IPS DF 19.7 (cell line): ENCODE results near the gene NOL12.
A peak's percentile ranks its signal among the peaks of the same experiment; 100 is the strongest.
"Not testable (repeated sequence)": the region's sequence is repeated elsewhere in the genome, so short reads cannot be mapped to it uniquely, and the experiment has no call there.

ENCODE experiments used
- DNase-seq: peaks from one replicate; pipeline ENCODE4 v3.0.0-alpha.2; 2013; ENCODE audit warnings: low read depth, low spot score

NOL12 gene

DNA sequence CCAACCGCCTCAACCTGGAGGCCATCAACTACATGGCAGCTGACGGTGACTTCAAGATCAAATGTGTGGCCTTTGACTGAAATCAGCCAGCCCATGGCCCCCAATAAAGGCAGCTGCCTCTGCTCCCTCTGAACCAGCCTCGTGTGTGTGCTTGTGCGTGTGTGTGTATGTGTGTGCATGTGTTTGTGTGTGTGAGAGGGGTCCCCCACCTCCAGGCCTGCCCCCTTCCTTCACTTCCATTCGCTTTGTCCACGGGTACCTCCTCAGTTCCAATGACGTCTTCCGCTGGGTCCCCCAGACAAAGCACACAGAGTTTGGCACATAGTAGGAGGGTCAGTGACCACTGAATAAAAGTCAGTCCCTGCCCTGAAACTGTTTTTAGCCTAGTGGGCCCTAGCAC lies 6.5 kb upstream of the NOL12 start:
- no peak for DNase-seq

DNA sequence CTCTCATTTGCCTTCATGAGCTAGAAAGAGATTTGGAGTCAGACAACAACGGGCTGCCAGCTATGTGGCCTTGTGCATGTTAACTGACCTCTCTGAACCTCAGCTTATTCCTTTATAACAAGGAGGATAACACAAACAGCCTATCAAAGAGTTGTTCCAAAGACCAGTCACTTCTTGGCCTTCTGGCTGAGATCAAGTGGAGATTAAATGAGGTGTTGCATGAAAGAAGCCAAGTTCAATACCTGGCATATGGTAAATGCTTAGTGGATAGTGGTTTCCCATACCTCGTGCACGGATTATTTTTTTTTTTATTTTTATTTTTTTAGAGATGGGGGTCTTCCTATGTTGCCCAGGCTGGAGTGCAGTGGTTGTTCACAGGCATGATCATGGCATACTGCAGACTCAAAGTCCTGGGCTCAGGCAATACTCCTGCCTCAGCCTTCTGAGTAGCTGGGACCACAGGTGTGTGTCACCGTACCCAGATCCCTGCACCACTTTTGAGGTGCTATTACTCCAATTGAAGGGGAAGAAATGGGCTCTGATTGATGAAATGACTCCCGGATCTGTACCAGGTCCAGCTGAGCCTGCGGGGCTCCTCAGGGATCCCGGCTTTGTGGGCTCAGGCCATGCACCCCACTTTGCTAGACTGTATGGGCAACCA lies 5.8 kb upstream of the NOL12 start:
- no peak for DNase-seq

DNA sequence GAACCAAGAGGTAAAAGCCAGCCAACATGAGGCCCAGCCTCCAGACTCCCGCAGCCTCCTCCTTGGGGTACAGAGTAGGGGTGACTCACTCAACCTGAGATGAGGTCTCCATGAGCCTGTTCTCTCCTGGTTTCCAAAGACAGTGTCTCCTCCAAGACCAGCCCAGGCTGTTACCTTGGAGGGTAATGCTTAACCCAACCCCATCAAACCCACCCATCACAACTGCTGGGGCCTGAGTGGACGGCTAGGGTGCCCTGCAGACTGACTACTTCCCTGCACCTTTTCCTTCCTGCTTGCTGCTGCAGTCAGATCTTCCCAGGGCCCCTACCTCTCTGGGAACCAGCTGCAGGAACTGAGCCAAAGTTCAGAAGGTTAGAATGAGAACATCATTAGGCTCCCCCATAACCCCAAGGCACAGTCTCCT lies 5.1 kb upstream of the NOL12 start:
- no peak for DNase-seq

GRCh38 chr22:37681556-37682049 lies 4.5 kb upstream of the NOL12 start:
- no peak for DNase-seq

DNA sequence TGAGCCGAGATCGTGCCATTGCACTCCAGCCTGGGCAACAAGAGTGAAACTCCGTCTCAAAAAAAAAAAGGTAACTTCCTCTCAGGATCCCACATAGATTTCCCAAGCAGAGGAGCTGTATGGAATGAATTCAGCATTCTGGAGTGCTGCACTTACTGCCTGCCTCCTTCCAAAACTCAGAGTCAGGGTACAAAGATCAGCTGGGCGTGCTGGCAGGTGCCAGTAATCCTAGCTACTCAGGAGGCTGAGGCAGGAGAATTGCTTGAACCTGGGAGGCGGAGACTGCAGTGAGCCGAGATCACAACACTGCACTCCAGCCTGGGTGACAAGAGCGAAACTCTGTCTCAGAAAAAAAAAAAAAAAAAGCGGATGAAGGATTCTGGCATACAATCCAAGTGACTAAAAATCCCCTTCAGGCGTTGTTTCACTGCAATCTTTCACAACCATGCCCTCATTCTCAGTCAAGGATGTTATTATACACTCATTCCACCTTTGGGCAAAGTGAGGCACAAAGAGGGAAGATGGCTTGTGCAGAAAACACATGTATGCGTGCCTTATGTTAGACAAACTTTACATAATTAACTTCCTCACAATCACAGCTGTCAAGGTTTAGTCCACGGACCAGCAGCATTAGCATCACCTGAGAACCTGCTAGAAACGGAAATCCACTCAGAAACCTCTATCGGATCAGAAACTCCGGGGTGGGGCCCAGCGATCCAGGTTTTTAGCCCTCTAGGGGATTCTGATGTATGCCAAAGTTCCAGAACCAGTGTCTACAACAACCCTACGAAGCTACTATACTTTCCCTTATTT lies 1.1 kb upstream of the NOL12 start:
- no peak for DNase-seq

DNA sequence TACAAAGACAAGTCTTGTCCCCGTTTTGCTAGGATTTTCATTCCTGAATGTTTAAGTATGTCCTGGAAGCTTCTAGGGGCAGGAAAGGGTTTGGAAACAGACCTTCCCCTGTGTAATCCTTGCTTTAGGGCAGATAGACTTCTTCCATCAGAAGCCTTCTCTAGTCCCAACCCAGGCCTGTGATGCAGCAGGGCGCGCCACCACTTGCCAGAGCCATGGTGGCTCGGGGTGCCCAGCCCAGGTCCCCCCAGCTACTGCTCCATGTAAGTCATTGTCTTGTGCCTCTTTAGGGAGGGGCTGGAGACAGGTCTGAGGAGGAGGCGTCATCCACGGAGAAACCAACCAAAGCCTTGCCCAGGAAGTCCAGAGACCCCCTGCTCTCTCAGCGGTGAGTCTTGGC lies 4.3 kb downstream of the NOL12 start:
- no peak for DNase-seq

DNA sequence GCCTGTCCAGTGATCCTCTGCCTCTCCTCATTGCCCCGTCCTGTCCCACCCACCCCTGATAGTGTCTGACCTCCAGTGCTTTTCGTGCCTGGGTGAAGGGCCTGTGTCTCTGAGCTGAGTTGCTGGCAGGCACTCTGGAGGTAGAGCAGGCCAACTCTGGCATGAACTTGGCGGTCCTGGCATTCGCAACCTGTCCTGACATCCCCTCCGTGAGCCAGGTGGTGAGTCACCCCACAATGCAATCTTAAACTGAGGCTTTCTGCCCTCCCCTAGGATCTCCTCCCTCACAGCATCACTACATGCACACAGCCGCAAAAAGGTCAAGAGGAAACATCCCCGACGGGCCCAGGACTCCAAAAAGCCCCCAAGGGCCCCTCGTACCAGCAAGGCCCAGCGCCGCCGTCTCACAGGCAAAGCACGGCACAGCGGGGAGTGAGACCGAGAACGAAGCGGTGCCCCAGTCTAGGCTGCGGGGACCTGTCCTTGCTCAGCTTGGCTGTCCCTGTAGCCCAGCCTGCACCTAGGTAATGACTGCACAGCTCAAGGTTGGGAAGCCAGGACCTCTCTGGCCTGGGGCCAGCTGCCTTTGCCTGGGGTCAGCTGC lies 4.9 kb downstream of the NOL12 start:
- DNase-seq, result no peak

DNA sequence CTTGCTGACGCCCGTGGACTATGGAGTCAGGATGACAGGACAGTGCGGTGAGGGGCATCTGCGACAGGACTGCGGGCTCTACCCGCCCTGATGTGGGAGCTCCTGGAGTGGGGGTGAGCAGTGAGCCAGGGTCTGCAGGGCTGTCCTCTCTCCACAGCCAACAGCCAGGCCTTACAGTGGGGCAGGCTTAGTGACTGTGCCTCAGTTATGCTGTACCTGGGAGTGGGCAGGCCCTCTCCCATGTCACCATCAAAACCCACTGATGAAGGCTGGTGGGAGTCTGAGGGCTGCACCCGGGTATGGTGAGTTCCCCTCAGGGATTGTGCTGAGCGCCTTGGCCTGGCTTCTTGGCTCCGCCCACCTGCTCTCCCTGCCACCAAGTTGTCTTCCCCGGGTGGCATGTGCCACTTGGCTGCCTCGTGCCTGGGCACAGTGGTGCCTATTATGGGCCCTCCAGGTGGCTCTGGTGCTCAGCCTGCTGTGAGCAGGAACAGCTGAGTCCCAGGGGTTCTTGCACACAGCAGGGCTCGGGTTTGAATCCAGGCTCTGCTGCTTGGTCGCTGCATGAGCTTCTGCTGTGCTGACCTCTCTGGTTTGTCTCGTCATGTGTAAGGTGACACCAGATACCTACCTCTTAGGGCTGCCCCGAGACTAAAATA lies 6.6 kb downstream of the NOL12 start:
- DNase-seq, result no peak

DNA sequence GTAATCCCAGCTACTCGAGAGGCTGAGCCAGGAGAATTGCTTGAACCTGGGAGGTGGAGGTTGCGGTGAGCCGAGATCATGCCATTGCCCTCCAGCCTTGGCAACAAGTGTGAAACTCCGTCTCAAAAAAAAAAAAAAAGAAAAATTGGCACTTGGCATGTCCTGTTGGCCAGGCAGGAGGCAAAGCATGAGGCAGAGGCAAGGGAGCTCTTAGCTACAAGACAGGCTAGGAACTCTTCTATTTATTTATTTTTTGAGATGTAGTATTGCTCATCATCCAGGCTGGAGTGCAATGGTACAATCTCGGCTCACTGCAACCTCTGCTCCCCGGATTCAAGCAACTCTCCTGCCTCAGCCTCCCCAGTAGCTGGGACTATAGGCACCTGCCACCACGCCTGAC lies 8.0 kb downstream of the NOL12 start:
- DNase-seq, result not testable (repeated sequence)

- not testable (repeated sequence) for DNase-seq
Observed at GRCh38 chr22:37696260-37696656, 10.1 kb downstream of the NOL12 start.

GRCh38 chr22:37696657-37697537 lies 10.8 kb downstream of the NOL12 start, which contains the start of gene TRIOBP:
TSS of gene TRIOBP (plus strand) at chr22:37697048. CDS start at chr22:37701366, 4,318 bp downstream.
- DNase-seq, result peak; percentile 93

DNA sequence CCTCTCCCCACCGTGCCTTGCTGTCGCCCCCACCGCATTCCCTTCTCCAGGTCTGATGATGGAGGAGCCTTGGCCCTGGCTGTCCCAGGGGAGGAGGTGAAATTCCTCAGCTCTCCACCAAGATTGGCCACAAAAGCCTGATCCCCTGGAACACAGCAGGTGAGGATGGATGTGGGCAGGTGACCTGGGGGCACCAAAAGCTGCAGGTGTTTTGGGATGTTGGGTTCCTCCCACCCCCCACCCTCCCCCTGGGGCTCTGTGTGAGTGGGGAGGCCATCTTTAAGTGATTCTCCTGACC lies 11.3 kb downstream of the NOL12 start:
- DNase-seq, result no peak

- DNase-seq, result no peak
Observed at GRCh38 chr22:37701141-37701786, 15.1 kb downstream of the NOL12 start.

GRCh38 chr22:37703906-37704305 lies 17.8 kb downstream of the NOL12 start:
- no peak for DNase-seq

DNA sequence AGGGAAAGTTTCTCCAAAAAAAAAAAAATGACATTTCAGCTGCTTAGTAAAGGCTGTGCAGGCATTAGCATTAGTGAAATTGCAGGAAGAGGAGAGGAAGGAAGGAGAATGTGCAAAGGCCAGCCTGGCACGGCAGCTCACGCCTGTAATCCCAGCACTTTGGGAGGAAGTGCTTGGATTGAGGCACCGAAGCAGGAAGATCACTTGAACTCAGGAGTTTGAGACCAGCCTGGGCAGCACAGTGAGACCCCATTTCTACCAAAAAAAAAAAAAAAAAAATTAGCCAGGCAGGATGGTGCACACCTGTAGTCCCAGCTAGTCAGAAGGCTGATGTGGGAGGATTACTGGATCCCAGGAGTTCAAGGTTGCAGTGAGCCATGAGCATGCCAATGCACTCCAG lies 18.5 kb downstream of the NOL12 start:
- no peak for DNase-seq

GRCh38 chr22:37705205-37705604 lies 19.1 kb downstream of the NOL12 start:
- DNase-seq, result no peak

GRCh38 chr22:37708580-37709444 lies 22.7 kb downstream of the NOL12 start:
- DNase-seq, result no peak

- DNase-seq, result no peak
Observed at GRCh38 chr22:37709445-37709765, 23.3 kb downstream of the NOL12 start.

DNA sequence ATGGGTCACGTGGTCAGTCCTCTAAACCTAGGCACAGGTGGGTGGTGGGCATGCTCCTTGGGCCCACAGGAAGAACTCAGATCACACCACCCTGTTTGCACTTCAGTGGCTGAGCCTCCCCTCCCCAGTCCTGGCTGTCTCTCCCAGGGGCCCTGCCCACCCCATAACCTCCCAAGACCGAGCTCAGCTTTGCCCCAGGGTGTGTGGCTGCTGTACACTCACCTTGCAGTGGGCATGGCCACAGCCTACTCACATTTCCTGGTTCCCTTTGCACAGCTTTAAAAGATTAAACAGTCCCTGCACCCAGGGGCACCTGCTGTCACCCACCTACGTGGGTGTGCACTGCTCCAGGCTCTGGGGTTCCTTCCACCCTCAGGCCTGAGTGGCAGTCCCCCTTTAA lies 24.5 kb downstream of the NOL12 start:
- DNase-seq, result no peak

DNA sequence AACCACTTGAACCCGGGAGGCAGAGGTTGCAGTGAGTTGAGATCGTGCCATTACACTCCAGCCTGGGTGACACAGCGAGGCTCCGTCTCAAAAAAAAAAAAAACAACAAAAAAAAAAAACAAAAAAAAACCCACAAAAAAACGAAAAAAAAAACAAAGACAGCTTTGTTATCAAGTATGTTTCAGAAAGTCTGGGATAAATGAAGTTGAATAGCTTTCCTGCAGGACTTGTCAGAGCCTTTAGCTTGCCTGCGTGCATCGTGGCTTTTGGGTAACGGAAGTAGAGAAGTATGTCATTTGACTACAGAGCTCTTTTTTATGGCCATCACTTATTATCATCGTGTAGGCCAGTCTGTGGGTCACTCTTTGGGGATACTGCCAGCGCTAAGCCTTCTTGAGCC lies 25.3 kb downstream of the NOL12 start:
- DNase-seq, result no peak
